ENCODE results near the gene ZNF555.

- no peak for TF ChIP-seq CTCF (IDR thresholded peaks at IDR 0.05)
- TF ChIP-seq ZFX (IDR thresholded peaks at IDR 0.05; ENCODE audit: borderline replicate concordance), result no peak
Measured at GRCh38 chr19:2799273-2800020, 41.8 kb upstream of the ZNF555 start.

All from 22Rv1 (cell line).